Right kidney (tissue), 1 donor: ENCODE measurements around the gene SNCA.

Source experiments
- DNase-seq: peaks from one replicate; pipeline ENCODE4 v3.0.0-alpha.2; 2016

Gene SNCA

DNA sequence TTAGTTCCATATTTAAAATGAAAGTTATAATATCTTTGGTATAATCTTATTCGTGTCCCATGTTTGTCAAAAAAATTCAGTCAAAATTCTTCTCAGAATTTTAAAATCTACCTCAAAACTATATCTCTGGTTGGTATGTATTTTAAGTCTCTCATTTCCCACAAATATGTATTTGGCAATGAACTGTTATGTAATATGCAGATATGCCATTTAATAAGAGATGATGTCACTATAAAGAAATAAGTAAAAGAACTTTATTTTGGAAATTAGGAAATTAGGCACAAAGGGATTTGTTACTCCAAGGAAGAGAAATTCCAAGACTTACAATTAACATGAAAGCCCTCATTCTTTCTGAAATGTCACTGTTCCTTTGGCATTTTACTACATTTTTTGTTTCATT, 15.3 kb downstream of the SNCA start:
- DNase-seq, result no peak

DNA sequence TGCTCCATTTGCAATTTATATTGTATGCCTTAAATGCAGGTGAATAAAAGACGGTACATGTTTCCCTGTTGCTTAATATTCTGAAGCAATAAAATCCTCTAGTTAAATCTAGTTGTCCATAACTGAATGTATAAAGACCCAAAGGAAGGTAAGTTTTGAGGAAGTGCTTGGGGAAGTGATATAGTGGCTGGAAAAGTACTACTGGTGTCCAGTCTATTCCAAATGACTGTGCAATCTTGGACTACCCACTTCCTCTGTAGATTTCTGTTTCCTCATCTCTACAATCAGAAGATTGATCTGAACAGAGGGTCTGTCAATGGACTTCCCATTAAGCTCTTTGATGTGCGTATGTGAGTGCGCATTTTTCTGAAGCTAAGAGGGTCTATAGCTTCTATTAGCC, 17.0 kb downstream of the SNCA start:
- no peak for DNase-seq

DNA sequence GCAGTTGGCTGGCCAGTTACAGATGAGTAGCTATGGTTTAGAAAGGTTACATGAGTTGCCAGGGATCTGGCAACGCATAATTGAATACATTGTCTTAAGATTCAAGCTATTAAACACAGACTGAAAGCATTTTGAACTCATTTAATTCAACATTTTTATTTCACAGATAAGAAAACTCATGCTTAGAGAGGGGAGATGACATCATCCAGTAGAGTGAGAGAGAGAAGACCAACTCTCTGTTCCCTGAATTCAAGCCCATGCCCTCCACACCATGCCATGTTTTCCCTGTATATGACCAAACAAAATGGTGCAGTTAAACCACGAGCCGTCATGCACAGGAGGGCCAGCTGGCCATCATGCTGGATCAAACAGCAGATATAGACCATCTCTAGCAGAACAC, 22.6 kb downstream of the SNCA start:
- no peak for DNase-seq

DNA sequence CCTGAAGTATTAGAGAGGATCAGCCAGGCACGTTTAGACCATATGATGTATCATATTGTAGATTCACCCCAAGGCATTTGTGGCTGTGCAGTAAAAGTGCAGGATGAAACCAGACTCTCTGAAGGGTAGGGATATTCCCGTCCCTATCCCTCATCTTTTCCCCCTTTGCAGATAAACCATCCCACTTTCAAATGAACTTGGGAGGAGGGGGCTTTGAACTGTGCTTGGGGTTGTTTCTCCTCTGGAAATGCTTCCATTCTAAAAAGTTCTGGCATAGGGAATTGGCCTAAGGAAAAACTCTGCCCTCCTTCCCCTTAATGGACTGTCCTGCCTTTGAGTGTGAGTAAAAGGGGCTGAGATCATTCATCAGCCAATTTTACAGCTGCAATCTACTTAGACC, 23.8 kb downstream of the SNCA start:
- no peak for DNase-seq

DNA sequence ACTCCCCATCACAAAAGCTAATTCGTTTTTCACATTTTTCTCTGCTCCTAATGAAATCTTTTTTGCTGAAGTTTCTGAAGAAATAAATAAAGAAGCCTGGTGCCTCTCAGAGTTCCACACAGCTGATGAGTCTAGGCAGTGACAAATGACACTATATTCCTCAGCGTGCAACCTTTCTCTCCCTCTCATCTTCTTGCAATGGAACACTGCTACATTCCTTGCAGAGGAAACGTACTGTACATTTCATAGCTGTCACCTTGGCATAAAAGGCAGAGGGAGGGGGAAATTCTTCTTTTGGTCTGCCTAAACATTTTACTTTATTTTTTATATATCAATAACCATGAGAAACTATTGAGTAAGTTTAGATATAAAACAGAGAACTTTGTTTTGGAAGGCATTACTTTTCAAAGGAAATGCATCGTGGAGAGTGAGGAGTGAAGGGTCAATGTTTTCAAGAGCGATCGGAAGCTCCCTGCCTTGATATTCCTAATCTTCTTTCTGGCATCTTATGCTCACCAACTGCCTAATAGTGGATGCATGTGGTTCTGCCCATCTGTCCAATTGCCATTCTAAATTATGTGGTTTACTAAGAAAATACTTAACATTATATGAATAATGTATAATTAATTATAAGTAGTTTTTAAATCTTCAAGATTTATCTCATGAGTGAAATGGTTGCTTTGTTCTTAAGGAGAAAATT, 29.4 kb downstream of the SNCA start:
- no peak for DNase-seq

DNA sequence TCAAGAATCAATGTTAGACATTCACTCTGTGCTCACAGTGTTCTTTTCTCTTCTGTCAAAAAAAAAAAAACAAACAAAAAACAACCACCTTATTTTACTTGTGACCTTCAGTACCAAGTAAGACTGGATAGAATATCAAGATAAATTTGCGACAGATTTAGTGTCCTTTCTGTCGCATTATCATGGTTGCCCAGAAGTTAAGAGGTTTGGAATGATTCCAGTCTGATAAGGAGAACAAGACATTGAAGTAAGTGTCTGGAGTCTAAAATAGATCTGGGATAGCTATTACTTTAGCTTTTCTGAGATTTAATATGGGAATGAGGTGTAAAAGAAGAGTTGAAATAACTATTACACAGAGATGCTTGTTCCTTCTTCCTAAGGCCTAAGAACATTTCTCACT, 31.7 kb downstream of the SNCA start:
- DNase-seq, result no peak

DNA sequence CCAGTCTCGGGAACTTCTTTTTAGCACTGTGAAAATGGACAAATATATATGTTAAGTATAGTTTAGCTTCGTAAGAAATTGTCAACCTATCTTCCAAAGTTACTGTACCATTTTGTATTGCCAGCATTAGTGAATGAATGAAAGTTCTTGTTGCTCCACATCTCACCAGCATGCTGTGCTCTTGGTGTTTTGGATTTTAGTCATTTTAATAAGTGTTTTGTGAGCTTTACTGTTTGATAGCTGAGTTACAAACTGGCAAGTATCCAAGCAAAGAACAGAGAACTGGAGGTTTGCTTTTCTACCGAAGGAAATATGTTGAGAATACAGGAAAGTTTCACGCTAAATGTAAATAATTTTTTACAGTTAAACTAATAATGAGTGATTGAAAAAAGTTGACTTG, 33.0 kb downstream of the SNCA start:
- DNase-seq, result no peak

DNA sequence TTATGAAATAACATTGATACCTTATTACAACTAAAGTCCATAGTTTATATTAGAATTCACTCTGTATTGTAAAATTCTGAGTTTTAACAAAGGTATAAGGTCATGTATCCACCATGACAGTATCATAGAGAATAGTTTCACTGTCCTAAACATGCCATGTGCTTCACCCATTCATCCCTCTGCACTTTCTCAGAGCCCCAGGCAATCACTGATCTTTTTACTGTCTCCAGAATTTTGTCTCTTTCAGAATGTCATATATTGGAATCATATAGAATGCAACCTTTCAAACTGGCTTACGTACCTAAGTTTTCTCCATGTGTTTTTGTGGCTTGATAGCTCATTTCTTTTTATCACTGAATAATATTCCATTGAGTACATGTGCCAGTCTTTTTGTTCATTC, 33.9 kb downstream of the SNCA start:
- DNase-seq, result no peak

DNA sequence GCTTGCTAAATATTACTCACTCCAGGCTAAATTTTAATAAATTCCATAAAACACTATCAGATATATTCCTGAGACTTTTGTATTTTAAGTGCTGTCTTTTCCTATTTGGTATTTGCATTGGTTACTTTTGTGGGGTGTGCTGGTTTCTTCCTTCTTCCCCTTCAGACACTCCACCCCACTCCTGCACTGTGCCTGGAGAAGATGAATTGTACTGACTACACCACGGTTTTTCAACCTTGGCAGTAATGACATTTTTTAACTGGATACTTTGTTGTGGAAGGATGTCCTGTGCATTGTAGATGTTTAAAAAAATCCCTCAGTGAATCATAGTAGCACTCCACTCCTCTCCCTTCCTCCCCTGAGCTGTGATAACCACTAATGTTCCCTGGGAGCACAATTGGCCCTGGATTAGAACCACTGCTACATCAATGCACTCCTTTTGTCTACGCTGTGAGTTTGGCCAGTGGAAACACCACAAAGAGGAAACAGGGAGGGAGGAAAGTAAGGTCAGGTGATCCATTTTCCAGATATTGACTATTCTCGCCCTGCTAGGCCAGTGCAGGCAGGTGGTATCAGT, 36.3 kb downstream of the SNCA start:
- DNase-seq, result no peak

DNA sequence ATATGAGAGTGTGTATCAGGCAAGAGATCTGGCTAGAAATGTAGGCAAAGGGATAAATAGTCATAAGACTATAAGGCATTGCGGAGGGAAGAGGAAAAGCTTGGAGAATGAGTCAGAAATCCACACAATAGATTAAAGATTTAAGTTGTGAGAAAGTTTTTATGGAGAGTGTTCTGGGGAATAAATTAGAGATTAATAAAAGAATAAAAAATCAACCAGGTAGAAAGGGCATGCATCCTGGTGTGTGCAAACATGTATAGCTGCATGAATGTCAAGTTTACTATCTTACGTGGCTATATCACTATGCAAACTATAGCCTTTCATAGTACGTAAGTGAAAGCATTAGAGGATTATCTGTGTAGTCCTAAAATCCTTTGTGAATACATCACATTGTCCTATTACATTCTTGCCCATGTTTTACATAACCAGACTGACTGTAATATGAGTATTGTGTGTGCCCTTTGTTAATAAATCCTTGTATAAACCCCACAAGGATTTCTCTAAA, 36.9 kb downstream of the SNCA start:
- DNase-seq, result no peak

DNA sequence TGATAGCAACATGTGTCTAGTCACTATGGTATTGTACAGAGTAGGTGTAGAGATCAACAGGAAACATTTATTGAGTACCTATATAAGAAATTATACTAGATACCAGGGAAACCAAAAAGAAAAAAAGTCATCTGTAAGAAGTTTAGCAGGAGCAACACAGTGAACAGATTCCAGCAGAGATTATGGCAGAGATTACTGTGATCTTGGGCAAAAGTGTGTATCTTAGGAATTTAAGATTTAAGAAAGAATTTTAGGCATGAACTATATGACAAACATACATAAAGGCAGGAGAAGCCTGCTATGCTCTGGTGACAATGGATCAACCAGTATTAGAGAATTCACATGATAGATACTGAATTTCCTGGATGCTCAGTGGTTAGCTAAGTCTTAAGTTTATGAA, 37.9 kb downstream of the SNCA start:
- DNase-seq, result no peak

DNA sequence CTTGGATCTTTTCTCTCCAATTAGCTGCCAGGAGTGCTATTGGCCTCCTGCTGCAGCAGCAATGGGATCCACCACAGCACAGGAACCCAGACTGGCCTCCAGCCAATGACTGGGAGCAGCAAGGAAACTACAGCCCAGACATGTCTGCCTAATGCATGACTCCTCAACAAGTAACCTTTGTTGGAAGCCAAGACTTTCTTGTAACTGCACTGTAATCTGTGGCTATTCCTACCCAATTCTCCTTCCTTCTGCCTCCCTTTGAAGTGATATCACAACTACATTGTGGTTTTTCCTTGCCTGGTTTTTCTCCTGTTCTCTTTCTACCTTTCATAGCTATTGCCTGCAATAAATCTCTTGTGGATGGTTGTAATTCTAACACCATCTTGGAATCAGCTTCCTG, 39.8 kb downstream of the SNCA start:
- no peak for DNase-seq

DNA sequence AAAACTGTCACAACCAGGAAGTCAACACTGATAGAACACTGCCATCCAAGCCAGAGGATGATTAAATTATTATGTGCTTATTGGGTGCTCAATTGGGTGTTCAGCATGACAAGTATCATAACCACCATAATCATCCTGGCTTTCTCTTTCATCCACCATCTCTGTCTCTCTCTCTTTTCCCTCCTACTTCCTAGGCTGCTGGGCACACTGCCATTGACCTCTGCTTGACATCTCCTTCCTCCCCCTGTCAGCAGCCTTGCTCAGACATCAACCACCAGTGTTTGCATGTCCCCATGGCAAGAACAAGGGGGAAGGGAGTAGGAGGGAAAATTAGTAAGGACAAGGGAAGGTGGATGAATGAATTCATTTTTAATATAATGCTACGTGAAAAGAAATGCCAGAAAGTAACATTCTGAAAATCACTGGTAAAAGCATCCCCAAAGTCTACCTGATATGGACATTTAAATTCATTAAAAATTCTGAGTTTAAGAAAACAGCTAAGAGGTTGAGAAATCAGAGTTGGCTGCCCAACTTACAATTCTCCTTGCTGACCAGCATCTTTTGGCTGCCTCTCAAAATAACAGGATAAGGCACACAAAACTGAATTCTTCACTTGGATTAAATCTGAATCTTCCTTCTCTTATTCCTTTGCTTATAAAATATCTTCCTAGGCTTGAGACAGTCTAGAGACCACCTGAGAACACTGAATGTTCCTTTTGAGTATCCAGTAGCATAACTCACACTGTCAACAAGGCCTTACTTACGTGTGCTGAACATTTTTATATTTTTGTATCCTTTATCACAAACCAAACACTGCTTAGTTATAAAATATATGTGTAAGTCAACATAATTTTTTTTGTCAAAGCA, 48.5 kb downstream of the SNCA start:
- DNase-seq, result no peak

DNA sequence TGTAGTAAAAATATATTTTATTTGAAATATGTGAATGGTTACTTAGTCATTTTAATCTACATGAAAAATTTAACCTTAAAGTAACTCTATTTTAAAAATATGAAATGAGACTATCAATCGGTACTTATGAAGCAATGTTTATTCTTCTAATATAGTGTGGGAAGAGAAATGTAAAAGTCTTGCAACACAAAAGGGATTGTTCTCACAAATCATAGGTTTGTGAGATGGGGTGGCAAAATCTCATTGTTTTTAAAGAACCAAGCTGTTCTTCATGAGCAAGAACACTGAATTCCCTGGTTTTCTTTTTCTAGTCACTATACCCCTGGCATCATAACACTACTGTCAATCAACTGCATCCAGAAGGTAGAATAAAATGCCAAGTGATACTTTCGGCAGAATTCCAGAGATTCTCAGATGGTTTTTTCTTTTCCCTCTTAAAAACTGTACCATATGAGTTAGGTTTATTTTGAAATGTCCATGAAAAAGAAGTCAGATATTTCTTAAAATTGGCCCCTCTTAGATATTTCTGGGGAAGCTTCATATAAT, 52.2 kb downstream of the SNCA start:
- no peak for DNase-seq

DNA sequence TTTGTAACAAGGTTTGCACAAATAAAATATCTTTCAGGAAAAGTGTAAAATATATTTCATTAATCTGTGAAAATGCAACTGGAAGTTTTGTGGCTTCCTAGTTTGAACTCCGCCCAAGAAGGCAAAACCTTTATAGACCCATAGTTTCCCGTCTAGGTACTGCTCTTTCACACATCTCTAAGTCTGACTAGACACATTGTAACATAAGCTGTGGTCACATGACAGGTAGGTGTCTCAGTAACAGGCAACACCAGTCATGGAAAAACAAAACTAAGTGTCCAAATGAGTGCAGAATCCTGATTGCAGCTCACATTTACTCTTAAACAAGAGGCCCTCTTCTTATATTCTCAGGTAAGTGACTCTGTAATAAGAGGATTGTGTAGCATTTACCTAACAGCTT, 55.6 kb downstream of the SNCA start:
- DNase-seq, result no peak

DNA sequence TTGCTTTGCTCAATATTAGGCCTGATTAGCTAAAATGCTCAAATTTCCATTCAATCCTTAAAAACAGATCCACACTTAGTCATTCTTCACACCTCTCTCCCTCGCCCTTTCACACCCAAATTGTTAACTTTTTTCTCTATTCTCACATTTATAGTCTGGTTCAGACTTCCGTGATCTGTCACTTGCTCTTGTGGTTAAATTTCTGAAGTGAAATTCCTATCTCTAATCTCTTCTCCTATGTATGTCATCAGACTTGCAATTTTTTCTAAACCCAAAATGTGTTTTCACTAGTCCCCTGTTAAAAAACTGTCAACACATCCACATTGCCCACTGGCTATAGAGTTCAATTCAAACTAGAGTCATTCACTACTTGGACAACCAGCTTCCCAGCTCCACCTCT, 63.2 kb downstream of the SNCA start:
- DNase-seq, result no peak

DNA sequence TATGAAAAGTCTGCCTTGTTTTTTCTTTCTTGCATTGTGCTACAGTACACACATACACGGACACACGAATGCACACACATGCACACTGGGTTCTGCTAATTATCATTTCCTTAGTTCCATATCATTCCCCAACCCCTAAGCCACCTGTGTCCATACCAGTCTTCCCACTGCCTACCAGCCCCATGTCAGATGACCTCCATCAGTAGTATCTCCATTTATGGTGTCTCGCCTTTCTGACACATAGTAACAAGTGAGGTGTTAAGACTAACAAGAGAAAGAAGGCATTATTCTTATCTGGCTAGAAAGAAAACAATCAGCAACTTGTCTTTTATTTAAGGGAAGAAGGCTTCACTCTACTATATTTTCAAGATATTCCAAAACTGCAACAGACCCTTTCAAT, 67.1 kb downstream of the SNCA start:
- no peak for DNase-seq

DNA sequence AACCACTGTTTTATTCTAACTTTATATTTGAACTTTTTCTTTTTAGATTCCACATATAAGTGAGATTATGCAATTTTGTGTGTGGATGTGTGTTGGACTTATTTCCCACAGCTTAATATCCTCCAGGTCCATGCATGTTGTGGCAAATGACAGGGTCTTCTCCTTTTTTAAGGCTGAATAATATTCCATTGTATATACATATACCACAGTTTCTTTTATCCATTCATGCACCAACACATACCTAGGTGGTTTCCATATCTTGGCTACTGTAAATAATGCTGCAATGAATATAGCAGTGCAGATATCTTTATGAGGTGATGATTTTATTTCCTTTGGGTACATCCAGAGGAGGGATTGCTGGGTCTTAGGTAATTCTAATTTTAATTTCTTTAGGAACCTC, 69.0 kb downstream of the SNCA start:
- no peak for DNase-seq

DNA sequence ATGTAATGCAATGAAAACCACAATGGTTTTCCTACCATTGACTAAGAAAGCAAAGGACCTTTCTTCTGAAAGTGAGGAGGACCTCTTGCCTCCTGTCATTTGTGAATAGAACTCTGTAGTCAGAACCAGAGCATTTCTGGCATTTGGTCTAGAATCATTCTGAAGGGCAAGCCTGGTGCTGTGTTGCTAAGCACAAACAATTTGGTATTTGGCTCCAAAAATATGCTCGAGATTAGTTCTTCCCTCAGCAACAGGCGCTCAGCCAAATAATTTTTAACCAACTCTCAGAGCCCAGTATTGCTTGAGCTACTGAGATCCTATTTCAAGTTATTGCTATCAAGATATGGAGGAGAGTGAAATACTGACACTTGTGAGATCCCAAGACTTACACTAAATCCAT, 71.0 kb downstream of the SNCA start:
- no peak for DNase-seq

DNA sequence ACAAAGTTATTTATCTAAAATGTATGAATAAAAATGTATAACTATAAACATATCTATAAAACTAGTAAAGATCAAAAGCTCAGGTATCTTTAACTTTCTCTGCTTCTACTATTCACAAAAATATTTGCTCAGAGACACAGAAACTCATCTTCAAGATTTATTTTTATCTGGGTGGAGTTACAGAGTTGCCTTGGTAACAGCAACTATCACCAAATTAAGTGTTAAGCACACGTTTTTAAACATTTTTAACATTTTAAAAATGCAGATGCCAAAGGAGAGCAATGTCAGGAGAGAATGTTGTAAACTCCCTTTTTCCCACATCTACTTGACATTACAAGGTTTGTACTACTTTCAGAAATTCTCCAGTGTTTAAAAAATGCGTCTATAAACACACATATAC, 71.4 kb downstream of the SNCA start:
- no peak for DNase-seq

DNA sequence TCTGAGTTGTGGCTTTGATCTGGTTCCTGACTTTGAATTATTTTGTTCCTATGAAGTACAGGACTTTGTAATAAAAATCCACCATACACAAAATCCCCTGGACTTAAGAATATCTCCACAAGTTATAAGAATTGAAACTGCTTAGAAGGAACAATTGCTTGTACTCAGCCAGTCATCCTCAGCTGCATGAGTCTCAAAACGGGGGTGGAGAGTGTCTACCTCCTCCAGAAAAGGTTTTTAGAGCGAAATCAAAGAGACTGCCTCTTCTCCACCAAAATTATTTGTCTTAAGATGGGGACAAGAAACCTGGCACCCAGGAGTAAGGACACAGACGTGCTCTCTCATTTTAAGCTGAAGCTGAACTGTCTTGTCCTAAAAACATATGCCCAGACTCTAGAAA, 74.7 kb downstream of the SNCA start:
- no peak for DNase-seq

DNA sequence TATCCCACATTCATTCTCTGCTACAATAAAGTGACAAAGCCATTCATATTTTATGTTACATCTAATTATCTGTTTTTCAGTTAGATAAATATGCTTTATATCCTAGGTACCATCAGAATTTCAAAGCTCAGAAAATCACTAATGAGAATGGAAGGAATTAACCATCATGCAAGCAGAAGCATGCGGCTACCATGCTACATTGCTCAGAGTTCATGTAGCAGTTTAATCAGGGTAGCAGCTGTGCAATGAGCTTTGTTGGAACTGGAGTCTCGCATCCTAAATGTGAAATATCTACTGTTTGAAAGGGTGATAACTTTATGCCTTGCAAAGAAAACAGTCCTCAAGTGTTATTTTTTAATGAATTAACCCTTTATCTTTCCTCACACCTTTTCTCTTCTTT, 77.5 kb downstream of the SNCA start:
- DNase-seq, result no peak

DNA sequence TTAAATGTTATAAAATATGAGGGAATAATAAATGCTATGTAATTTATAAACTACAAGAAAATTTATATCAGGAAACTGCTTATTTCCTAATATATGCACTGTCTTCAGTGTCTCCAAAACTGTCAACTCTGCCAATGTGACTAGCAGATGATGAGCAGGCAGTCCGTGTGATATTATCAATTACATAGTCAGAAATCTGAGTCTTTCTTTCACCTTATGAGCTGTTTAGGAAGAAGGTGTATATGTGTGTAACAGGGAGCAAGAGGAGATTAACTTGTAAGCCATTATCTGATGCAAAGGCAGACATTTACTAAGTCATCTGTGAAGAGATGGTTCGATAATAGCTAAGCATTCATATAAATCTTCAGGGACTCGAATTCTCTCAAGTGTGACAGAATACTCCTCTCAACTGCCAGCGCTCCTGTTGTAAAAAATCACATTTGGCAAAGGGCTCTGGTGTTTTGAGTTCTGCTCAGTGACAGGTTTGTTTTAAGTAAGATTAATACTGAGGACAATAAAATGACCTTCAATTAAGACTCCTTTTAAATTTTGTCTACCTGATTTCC, 79.7 kb downstream of the SNCA start:
- no peak for DNase-seq
